ENCODE measurements around the gene INO80D. TPM values are rescaled to one million over a fixed set of nuclear protein-coding genes. Genes with fewer than 3 reads are reported as not detected.
"Not testable (repeated sequence)": the region's sequence is repeated elsewhere in the genome, so short reads cannot be mapped to it uniquely, and the experiment has no call there.

Gene INO80D
- total RNA-seq, 1 experiment from 2014 or later: 14.4 TPM

- no peak for TF ChIP-seq EGR1 (IDR thresholded peaks at IDR 0.05; ENCODE audit: low read depth)
- TF ChIP-seq ZFX (IDR thresholded peaks at IDR 0.05): no peak
- no peak for TF ChIP-seq POLR2A (IDR thresholded peaks at IDR 0.05; ENCODE audit: borderline replicate concordance, extremely low read depth, insufficient read depth, insufficient read length)
- no peak for TF ChIP-seq EZH2 (IDR thresholded peaks at IDR 0.05)
- no peak for TF ChIP-seq CEBPB (IDR thresholded peaks at IDR 0.05; ENCODE audit: low read depth)
- no peak for TF ChIP-seq TCF7L2 (IDR thresholded peaks at IDR 0.05; ENCODE audit: borderline replicate concordance, extremely low read depth, insufficient read depth, insufficient read length)
- TF ChIP-seq ELF1 (IDR thresholded peaks at IDR 0.05; ENCODE audit: borderline replicate concordance, low read depth): no peak
These were observed 65.8 kb downstream of the INO80D start (continued) for GRCh38 chr2:206020171-206020570.

DNA sequence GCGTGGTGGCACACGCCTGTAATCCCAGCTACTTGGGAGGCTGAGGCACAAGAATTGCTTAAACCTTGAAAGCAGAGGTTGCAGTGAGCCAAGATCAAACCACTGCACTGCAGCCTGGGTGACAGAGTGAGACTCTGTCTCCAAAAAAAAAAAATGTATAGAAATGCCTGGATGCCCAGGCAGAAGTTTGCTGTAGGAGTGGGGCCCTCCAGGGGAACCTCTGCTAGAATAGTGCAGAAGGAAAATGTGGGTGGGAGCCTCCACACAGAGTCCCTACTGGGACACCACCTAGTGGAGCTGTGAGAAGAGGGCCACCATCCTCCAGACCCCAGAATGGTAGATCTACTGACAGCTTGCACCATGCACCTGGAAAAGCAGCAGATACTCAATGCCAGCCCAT is 70.2 kb downstream of the INO80D start:
- POLR2A ChIA-PET; H3K27ac ChIP-seq (ENCODE audit: low read depth, low read length); H4K20me1 ChIP-seq (ENCODE audit: insufficient read depth); RAD21 ChIA-PET (ENCODE audit: low non-redundant PET in 1 of 2, low total read pairs in 2 of 2, uncharacterized antibody in 2 of 2, unreplicated experiment in 2 of 2); H3K36me3 ChIP-seq (ENCODE audit: control insufficient read depth in 1 of 2, insufficient read depth in 2 of 2, low read length in 2 of 2); H3K79me2 ChIP-seq (ENCODE audit: insufficient read depth, low read length); intact Hi-C loops (cut with micrococcal nuclease); H3K9ac ChIP-seq (ENCODE audit: low read length); H3K9me3 ChIP-seq (ENCODE audit: control insufficient read depth in 1 of 2, insufficient read depth in 1 of 2, low read depth in 1 of 2, low read length in 2 of 2); H3K4me3 ChIP-seq (replicated peaks in 1 of 2; ENCODE audit: low read depth in 1 of 2, low read length in 2 of 2); H3K4me2 ChIP-seq (ENCODE audit: low read length); DNase-seq (ENCODE audit: low read depth, low spot score); H3K4me1 ChIP-seq (ENCODE audit: control insufficient read depth in 1 of 2, insufficient read depth in 2 of 2, low read length in 2 of 2); BruUV-seq (replicated peaks); H2AFZ ChIP-seq (ENCODE audit: low read depth, low read length, poor library complexity, severe bottlenecking); ATAC-seq; CTCF ChIA-PET; H3K9me2 ChIP-seq (ENCODE audit: insufficient read depth); H3K27me3 ChIP-seq (ENCODE audit: insufficient read depth, low read length): not testable (repeated sequence)

DNA sequence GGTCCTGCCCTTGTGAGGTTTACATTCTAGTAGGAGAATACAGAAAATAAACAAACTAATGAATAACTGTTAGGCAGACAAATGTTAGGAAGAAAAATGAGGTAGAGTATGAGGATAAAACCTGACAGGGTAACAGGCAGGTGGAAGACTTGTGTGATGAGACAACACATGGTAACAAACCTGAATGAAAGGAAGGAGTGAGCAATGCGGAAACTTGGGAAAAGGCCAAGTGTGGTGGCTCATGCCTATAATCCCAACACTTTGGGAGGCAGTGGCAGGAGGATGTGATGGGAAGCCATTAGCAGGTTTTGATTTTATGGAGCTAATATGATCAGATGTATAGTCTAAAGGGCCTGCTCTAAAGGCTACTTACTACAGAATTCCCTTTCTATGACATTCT is 74.2 kb downstream of the INO80D start:
- Histone ChIP-seq H3K27ac (ENCODE audit: low read depth, low read length) (no peak overlapping the region), H3K4me1 (ENCODE audit: control insufficient read depth in 1 of 2, insufficient read depth in 2 of 2, low read length in 2 of 2) (no peaks in the 10 kb centered on the region; a peak in 1 of 4 replicates), H3K9me2 (ENCODE audit: insufficient read depth) (no peaks in the 10 kb centered on the region), H2AFZ (ENCODE audit: low read depth, low read length, poor library complexity, severe bottlenecking) (no peak overlapping the region), H3K79me2 (ENCODE audit: insufficient read depth, low read length) (no peaks in the 10 kb centered on the region), H3K9me3 (ENCODE audit: control insufficient read depth in 1 of 2, insufficient read depth in 1 of 2, low read depth in 1 of 2, low read length in 2 of 2) (no peaks in the 10 kb centered on the region; a peak in 1 of 4 replicates), H3K36me3 (ENCODE audit: control insufficient read depth in 1 of 2, insufficient read depth in 2 of 2, low read length in 2 of 2) (no peaks in the 10 kb centered on the region; a peak in 1 of 4 replicates), H3K4me3 (replicated peaks in 1 of 2; ENCODE audit: low read depth in 1 of 2, low read length in 2 of 2) (no peak overlapping the region), H3K4me2 (ENCODE audit: low read length) (no peak overlapping the region), H3K27me3 (ENCODE audit: insufficient read depth, low read length) (no peaks in the 10 kb centered on the region), H4K20me1 (ENCODE audit: insufficient read depth) (no peaks in the 10 kb centered on the region), H3K9ac (ENCODE audit: low read length) (no peak overlapping the region)
- ChIA-PET CTCF (no interaction called here), POLR2A (no interaction called here), RAD21 (ENCODE audit: low non-redundant PET in 1 of 2, low total read pairs in 2 of 2, uncharacterized antibody in 2 of 2, unreplicated experiment in 2 of 2) (no interaction called here)
- DNase-seq (ENCODE audit: low read depth, low spot score): peak; percentile 4
- TF ChIP-seq, protein P1, sequence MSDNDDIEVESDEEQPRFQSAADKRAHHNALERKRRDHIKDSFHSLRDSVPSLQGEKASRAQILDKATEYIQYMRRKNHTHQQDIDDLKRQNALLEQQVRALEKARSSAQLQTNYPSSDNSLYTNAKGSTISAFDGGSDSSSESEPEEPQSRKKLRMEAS (IDR thresholded peaks at IDR 0.05): peak; percentile 48; the same call in 1 of the 2 replicates
- TF ChIP-seq FOSL1 (IDR thresholded peaks at IDR 0.05; ENCODE audit: low read depth) (peak; percentile 28; the same call in 1 of the 2 replicates), SP1 (IDR thresholded peaks at IDR 0.05; ENCODE audit: low read depth) (no peak; the same call in 1 of the 2 replicates), TCF7L2 (IDR thresholded peaks at IDR 0.05; ENCODE audit: borderline replicate concordance, extremely low read depth, insufficient read depth, insufficient read length) (no peak), JUND (IDR thresholded peaks at IDR 0.05) (0 out of 2 replicates have a peak, but pooled peaks have one; percentile 29)
- ATAC-seq: no peak
- BruUV-seq (replicated peaks): no TSS peak
- intact Hi-C loops (cut with micrococcal nuclease): no loop called here

All from HCT116 (cell line).